Lung (tissue), 12 donors: ENCODE data around the gene PCDHGA11. TPM values are rescaled to one million over a fixed set of nuclear protein-coding genes. Genes with fewer than 3 reads are reported as not detected.
A peak's percentile ranks its signal among the peaks of the same experiment; 100 is the strongest.
"Not testable (repeated sequence)": the region's sequence is repeated elsewhere in the genome, so short reads cannot be mapped to it uniquely, and the experiment has no call there.

Experiments used
- ATAC-seq: fragments of 200-7000 bp; cut with Tn5 transposase; one replicate; pipeline ENCODE4 v1.9.1; 2020; ENCODE audit warnings: moderate number of reproducible peaks; ENCODE audit not compliant: insufficient read depth, low FRiP score
- DNase-seq, 3 donors: peaks; one replicate each; pipeline ENCODE4 v3.0.0-alpha.2; 2013 to 2017
- H3K27ac ChIP-seq, 2 donors: one replicate each; pipeline ENCODE4 v1.5.1; 2013; ENCODE audit warnings: mild to moderate bottlenecking in 2 of 2, moderate library complexity in 2 of 2, control low read depth in 1 of 2, inconsistent platforms in 1 of 2, low read depth in 1 of 2, low read length in 1 of 2
- H3K27me3 ChIP-seq, 3 donors: one replicate each; pipeline ENCODE4 v1.5.1; 2013; ENCODE audit warnings: low read length in 2 of 3; ENCODE audit not compliant: control insufficient read depth in 3 of 3, insufficient read depth in 3 of 3
- H3K36me3 ChIP-seq, 4 donors: one replicate each; pipeline ENCODE4 v1.5.1; 2013; ENCODE audit warnings: low read length in 4 of 4, mild to moderate bottlenecking in 1 of 4, moderate library complexity in 1 of 4; ENCODE audit not compliant: control insufficient read depth in 4 of 4, insufficient read depth in 4 of 4
- H3K4me1 ChIP-seq, 5 donors: one replicate each; pipeline ENCODE4 v1.5.1; 2013; ENCODE audit warnings: low read length in 5 of 5, mild to moderate bottlenecking in 2 of 5, moderate library complexity in 1 of 5; ENCODE audit not compliant: control insufficient read depth in 5 of 5, insufficient read depth in 5 of 5
- H3K4me3 ChIP-seq: one replicate; pipeline ENCODE4 v1.5.1; 2013; ENCODE audit warnings: mild to moderate bottlenecking, control low read depth, moderate library complexity
- H3K9ac ChIP-seq, 2 donors: one replicate each; pipeline ENCODE4 v1.5.1; 2013; ENCODE audit warnings: low read length in 2 of 2, control low read depth in 1 of 2; ENCODE audit not compliant: insufficient read depth in 1 of 2
- H3K9me3 ChIP-seq, 4 donors: one replicate each; pipeline ENCODE4 v1.5.1; 2013; ENCODE audit warnings: low read length in 3 of 4, mild to moderate bottlenecking in 1 of 4, moderate library complexity in 1 of 4; ENCODE audit not compliant: control insufficient read depth in 4 of 4, insufficient read depth in 3 of 4
- CTCF ChIP-seq: IDR thresholded peaks from 2 replicates; pipeline ENCODE4 v1.5.1; 2012; ENCODE audit warnings: mild to moderate bottlenecking; ENCODE audit errors: control extremely low read depth, extremely low read depth
- WGBS, 2 donors: extraction: QIAGEN DNeasy Blood & Tissue Kit; methylation state at CpG; one replicate each; pipeline ENCODE4 v1.1.7; 2013; 5-methylcytosine and 5-hydroxymethylcytosine counted together
- polyA plus RNA-seq, 2 donors: library from polyadenylated mRNA; stranded (reverse); fragments of 200-250 nt; gene quantifications; one replicate each; pipeline ENCODE4 v1.2.1, GENCODE V29; 2013
- total RNA-seq, 2 donors: library from RNA; depleted of rRNA in 1 of 2; stranded (reverse); fragments of >200 nt in 1 of 2; gene quantifications; one replicate each; pipeline ENCODE4 v1.2.1, GENCODE V29; 2014 to 2021
- donor health status: control.
- donor health status: control.
- donor health status: Bipolar disorder and iron deficiency.
- donor health status: healthy.
- donor health status: DM: yes; HTN: yes; CAD: no.

Gene PCDHGA11
- total and polyA plus RNA-seq, 4 donors: 0.65 to 11.1 (median 2.3) TPM

- peak within 1 kb of the TSS; percentile 5 for H3K4me3 ChIP-seq
- TF ChIP-seq CTCF: no peak
- 17 to 19% methylated on average over 27 of the region's 27 CpGs for WGBS, 2 donors
- no peak for ATAC-seq
- no peaks in the 10 kb centered on the region for H3K4me1 ChIP-seq
- H3K27me3 ChIP-seq: peaks cover 0 to 3% (median 0%) of the 10 kb centered on the region in 3 donors
- no peak within 1 kb of the TSS for H3K9ac ChIP-seq
- H3K36me3 ChIP-seq: peaks cover 0 to 9% (median 0%) of the 10 kb centered on the region in 4 donors
- H3K27ac ChIP-seq: no peak within 1 kb of the TSS
- peaks cover 3 to 62% (median 31%) of the 10 kb centered on the region in 4 donors for H3K9me3 ChIP-seq
- DNase-seq: peak in 2 of 3 donors; percentile 33 to 38
Observed at GRCh38 chr5:141373673-141374317, 47.1 kb upstream of the PCDHGA11 start, which contains the start of gene PCDHGA6. Gene PCDHGA6 (plus strand): TSS chr5:141373891. CDS start chr5:141374084, 193 bp downstream.

GRCh38 chr5:141374627-141375026, 46.2 kb upstream of the PCDHGA11 start:
- Histone ChIP-seq H3K27me3 (peaks cover 0 to 3% (median 0%) of the 10 kb centered on the region in 3 donors), H3K4me1 (no peaks in the 10 kb centered on the region), H3K36me3 (peaks cover 0 to 9% (median 0%) of the 10 kb centered on the region in 4 donors), H3K4me3 (peak overlapping the region; percentile 5), H3K9me3 (peaks cover 4 to 62% (median 31%) of the 10 kb centered on the region in 4 donors), H3K27ac (no peak overlapping the region), H3K9ac (no peak overlapping the region)
- ATAC-seq: no peak
- 54 to 64% methylated on average over 14 of the region's 14 CpGs for WGBS, 2 donors
- no peak for TF ChIP-seq CTCF
- DNase-seq: no peak

GRCh38 chr5:141375444-141376155, 45.3 kb upstream of the PCDHGA11 start:
- not testable (repeated sequence) for H3K27ac ChIP-seq, ATAC-seq, H3K4me3 ChIP-seq, H3K9ac ChIP-seq, H3K4me1 ChIP-seq, DNase-seq, H3K36me3 ChIP-seq, H3K27me3 ChIP-seq
- WGBS, 2 donors: 44 to 51% methylated on average over 32 to 43 of the region's 48 CpGs
- peaks cover 8 to 58% (median 27%) of the 10 kb centered on the region in 4 donors for H3K9me3 ChIP-seq
